Skeletal muscle cell (primary cell): ENCODE data around the gene ZC3H18.

Experiments used
- DNase-seq: peaks from one replicate; pipeline ENCODE4 v3.0.0-alpha.2; 2010; ENCODE audit warnings: low read depth
- H3K4me3 ChIP-seq: 2 replicates; pipeline ENCODE4 v1.5.1; 2011; ENCODE audit warnings: low read depth, mild to moderate bottlenecking, control low read depth, low read length, moderate library complexity

Gene ZC3H18

DNA sequence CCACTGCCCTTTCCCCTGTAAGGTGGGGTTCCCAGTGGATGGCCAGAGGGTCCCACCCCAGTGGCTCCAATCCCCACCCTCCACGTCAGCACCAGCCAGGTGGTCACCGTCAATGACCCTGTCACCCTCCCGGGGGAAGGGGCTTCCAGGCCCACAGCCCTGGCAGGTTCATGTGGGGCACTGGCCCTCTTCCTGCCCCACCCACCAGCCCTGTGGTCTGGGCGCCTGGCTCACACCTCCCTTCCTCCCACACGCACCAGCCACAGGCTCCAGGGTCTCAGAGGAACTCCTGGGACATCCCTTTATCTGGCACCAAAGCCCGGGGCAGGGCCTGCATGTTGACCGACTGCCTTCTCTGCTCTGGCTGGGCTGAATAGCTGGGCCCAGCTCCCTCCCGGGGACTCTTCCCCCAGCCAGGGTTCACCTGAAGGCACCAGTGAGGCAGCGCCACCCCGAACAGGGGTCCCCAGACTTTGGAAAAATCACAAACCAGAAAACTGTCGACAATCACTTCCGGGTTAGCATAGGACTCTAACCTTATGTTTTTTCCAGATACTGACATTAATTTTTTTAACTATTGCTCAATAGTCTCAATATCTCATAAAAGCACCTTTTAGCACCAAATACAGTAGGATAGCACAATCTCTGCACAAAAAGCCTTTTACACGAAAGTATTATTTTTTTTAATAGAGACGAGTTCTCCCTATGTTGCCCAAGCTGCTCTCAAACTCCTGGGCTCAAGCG is 21.9 kb upstream of the ZC3H18 start:
- H3K4me3 ChIP-seq = no peak overlapping the region
- no peak for DNase-seq

DNA sequence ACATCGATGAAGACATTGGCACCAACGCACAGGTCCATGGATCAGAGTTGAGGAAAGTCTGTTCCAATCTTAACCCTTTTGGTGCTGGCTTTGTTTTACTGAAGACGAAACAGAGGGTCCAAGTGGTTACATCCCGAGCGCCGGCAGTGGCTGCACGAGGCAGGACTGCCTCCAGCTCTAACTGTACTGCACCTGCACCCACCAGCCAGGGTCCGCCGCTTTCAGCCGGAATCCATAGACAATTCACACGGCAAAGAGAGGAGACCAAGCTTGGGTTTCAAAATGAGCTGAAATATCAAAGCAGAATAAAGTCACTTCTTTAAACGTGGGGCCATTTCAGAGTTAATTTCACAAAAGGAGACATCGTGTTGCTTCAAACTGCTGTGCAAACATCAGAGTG is 21.2 kb upstream of the ZC3H18 start:
- no peak for DNase-seq
- H3K4me3 ChIP-seq = no peak overlapping the region

GRCh38 chr16:88549671-88550245 is 20.4 kb upstream of the ZC3H18 start:
- no peak for DNase-seq
- no peak overlapping the region for H3K4me3 ChIP-seq

GRCh38 chr16:88550246-88550661 is 19.9 kb upstream of the ZC3H18 start:
- H3K4me3 ChIP-seq = no peak overlapping the region
- DNase-seq = no peak

- DNase-seq = no peak
- H3K4me3 ChIP-seq = no peak overlapping the region
Measured at GRCh38 chr16:88552166-88552565, 18.0 kb upstream of the ZC3H18 start.

DNA sequence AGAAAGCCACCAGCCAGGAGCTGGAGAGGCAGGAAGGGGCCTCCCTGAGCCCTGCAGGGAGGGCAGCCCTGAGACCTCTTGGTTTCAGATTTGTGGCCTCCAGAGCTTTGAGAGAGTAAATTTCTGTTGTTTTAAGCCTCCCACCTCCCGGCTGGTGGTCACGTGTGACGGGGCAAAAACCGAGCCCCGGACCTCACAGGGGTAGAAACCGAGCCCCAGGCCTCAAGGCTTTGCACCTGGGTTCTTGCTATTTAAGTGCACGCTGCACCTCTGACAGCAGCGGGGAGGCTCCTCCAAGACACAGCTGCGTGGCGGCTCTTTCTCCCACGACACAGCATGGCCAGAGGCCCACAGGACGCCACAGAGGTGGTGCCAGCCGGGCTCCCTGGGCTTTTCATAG is 17.4 kb upstream of the ZC3H18 start:
- no peak for DNase-seq
- no peak overlapping the region for H3K4me3 ChIP-seq

DNA sequence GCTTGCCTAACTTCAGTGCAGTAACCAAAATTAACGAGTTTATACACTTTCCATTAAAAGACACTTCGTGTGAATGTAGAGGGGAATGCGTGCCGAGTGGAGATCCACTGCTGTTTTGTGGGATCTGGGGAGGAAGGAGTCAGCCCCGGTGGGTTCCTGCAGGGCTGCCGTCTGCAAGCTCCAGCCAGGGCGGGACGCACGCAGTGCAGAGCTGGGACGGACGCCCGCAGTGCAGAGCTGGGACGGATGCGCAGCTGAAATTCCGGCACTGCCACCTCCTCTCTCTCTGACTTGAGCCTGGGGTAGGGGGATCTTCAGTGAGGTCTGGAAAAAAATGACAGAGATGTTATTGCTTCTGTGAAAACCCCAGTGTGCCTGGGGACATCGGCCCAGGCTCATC is 16.5 kb upstream of the ZC3H18 start:
- H3K4me3 ChIP-seq = no peak overlapping the region
- DNase-seq = no peak

DNA sequence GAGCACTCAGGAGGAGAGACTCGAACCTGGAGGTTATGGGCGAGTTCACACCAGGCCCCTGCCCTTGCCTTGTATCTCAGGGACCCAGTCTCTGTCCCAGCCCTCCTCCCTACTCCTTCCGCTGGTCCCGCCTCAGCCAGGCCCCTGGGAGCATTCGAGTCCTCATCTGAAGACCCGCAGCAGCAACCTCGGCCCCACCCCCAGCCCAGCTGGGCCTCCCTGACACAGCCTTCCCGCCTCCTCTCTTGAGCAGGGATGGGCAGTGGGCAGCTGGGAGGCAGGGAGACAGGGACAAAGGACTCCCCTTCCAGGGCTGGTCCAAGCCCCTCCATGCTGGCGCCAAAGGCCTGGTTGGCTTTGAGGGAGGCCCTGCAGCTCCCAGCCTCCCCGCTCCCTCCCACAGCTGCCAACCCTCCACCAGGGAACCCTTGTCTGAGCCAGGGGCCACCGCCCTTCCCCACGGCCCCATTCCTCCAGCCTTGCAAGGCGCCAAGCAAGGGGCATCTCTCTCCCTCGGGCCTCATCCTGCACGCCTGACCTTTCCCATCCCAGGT is 15.4 kb upstream of the ZC3H18 start:
- H3K4me3 ChIP-seq = no peak overlapping the region
- no peak for DNase-seq

GRCh38 chr16:88556294-88556988 is 13.8 kb upstream of the ZC3H18 start:
- no peak overlapping the region for H3K4me3 ChIP-seq
- DNase-seq = no peak

- DNase-seq = no peak
- no peak overlapping the region for H3K4me3 ChIP-seq
Measured at GRCh38 chr16:88558457-88559442, 11.5 kb upstream of the ZC3H18 start.

GRCh38 chr16:88560714-88561484 is 9.3 kb upstream of the ZC3H18 start:
- DNase-seq = no peak
- H3K4me3 ChIP-seq = no peak overlapping the region

GRCh38 chr16:88561485-88562359 is 8.5 kb upstream of the ZC3H18 start:
- no peak for DNase-seq
- peak overlapping the region; percentile 23 for H3K4me3 ChIP-seq

- peak; percentile 24 for DNase-seq
- no peak overlapping the region for H3K4me3 ChIP-seq
Measured at GRCh38 chr16:88566158-88566557, 4.0 kb upstream of the ZC3H18 start.

DNA sequence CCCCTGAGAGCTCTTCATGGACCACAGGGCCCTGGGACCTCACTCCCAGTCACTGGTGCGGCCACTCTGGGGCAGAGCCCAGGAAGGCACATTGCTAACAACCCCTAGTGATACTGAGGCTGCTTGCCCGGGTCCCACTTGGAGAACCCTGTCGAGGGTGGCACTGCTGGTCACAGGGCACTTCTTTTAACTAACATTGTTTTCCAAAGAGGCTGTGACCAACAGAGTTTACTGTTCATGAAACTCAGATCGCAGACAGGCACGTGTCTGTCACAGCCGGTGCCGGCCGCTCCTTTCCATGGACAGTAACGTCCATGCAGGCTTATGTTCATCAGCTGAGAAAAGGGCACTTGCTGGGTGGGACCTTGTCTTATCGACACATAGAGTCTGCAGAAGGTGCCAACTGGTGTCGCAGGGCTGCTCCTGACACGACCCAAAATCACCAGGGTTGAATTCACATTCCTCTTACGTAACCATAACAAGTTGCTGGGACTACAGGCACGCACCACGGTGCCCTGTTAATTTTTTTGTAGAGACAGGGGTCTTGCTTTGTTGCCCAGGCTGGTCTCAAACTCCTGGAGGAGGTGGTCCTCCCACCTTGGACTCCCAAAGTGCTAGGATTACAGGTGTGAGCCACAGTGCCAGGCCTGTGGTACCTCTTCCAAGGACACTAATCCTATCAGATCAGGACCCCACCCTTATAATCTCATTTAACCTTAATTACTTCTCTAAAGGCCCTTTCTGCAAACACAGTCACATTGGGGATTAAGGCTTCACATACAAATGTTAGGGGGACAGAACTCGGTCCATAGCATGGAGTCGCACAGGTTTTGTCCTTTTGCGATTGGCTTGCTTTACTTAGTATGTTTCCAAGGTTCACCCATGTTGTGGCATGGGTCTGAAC is 1.2 kb upstream of the ZC3H18 start:
- peak overlapping the region; percentile 72 for H3K4me3 ChIP-seq
- DNase-seq = no peak

DNA sequence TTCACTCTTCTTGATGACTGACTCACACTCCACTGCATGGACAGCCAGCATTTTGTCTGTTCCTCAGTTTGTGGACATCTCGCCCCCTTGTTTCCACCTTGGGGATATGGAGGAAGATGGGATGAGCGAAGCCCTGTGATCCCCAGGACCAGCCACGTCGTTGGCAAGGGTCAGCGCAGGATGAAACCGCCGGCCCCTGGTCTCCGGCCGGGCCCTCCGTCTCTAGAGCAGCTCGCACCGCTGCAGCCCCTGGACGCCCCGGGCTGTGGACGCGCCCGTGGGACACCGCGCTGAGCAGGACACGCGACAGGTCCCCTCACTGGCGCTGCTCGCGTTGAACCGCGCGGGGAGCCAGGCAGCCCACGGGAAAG is 604 bp upstream of the ZC3H18 start:
- no peak for DNase-seq
- peak overlapping the region; percentile 72 for H3K4me3 ChIP-seq

GRCh38 chr16:88570691-88571092 is 489 bp downstream of the ZC3H18 start:
- DNase-seq = no peak

DNA sequence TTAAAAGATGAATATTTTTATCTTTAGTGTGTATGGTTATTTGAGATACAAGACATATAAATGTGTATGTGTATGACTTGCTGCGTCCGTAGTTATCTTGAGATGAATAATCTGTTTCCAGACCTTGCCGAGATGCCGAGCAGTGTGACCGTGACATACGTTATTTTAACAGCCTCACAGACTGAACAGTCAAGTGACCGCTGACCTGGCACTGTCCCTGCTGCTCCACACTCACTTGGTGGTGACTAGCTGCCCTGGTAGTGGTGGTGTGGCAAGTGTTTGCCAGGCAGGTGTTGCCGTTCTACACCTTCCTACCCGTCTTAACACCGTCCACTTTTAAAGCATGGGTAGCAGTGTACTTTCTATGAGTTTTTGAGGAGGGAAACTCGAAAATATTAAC is 5.0 kb downstream of the ZC3H18 start:
- DNase-seq = no peak
- H3K4me3 ChIP-seq = no peak overlapping the region

More at GRCh38 chr16:88570691-88571092, 489 bp downstream of the ZC3H18 start:
- peak overlapping the region; percentile 98 for H3K4me3 ChIP-seq
